Measurements from ENCODE around the gene CCDC7.

Gene CCDC7

DNA sequence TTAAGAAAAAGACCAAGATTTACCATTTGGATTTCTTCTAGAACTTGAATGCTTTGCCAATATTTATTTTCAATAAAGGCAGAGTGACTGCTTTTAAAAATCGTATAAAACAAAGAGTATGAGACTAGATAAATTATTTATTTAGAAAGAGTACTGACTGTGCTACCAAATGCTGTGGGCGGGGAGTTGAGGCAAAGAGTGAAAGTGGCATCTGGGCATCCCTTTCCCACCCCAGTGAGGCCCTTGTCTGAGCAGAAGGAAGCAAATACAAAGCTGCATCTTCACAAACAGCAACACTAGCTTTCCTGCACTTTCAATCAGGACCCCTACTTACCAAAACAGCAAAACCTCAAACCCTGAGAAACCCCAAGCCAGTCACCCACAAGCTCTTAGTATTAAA lies 477.2 kb downstream of the CCDC7 start:
- Mint-ChIP-seq H3K36me3 (ENCODE audit: low read depth) (peaks cover 88% of the 10 kb centered on the region), H3K9me3 (peaks cover 3% of the 10 kb centered on the region), H3K27me3 (ENCODE audit: low read depth) (no peaks in the 10 kb centered on the region), H3K4me3 (no peak overlapping the region), H3K27ac (no peak overlapping the region), H3K4me1 (no peaks in the 10 kb centered on the region)
- TF ChIP-seq, protein P1, sequence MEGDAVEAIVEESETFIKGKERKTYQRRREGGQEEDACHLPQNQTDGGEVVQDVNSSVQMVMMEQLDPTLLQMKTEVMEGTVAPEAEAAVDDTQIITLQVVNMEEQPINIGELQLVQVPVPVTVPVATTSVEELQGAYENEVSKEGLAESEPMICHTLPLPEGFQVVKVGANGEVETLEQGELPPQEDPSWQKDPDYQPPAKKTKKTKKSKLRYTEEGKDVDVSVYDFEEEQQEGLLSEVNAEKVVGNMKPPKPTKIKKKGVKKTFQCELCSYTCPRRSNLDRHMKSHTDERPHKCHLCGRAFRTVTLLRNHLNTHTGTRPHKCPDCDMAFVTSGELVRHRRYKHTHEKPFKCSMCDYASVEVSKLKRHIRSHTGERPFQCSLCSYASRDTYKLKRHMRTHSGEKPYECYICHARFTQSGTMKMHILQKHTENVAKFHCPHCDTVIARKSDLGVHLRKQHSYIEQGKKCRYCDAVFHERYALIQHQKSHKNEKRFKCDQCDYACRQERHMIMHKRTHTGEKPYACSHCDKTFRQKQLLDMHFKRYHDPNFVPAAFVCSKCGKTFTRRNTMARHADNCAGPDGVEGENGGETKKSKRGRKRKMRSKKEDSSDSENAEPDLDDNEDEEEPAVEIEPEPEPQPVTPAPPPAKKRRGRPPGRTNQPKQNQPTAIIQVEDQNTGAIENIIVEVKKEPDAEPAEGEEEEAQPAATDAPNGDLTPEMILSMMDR (IDR thresholded peaks at IDR 0.05; ENCODE audit: unreplicated experiment in 3 of 3): no peak

DNA sequence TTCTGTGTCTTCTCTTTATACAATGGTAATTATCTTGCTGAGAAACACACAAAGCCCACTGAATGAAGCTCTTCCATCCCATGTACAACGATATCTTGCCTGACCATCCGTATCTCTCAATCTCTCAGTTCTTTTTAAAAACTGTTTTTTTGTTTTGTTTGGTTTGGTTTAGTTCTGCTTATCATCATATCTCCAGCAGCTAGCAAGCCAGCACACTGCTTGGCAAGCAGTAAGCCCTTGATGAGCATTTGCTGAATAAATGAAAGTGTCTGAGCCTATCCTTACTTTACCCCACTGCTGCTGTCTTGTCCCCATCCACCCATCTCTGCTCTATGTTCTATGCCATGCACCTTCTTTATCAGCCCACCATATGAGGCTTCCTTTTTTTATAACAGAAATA lies 477.9 kb downstream of the CCDC7 start:
- H3K4me3 Mint-ChIP-seq: no peak overlapping the region
- H3K27ac Mint-ChIP-seq: no peak overlapping the region
- H3K27me3 Mint-ChIP-seq (ENCODE audit: low read depth): no peaks in the 10 kb centered on the region
- TF ChIP-seq, protein P1 (IDR thresholded peaks at IDR 0.05; ENCODE audit: unreplicated experiment in 3 of 3): no peak
- H3K4me1 Mint-ChIP-seq: no peaks in the 10 kb centered on the region
- H3K36me3 Mint-ChIP-seq (ENCODE audit: low read depth): peaks cover 88% of the 10 kb centered on the region
- no peaks in the 10 kb centered on the region for H3K9me3 Mint-ChIP-seq
